Natural killer cell (primary cell): ENCODE data around the gene MTF2. TPM values are rescaled to one million over a fixed set of nuclear protein-coding genes. Genes with fewer than 3 reads are reported as not detected.

Experiments used
- ATAC-seq, 3 donors: fragments of 150-1000 bp in 2 of 3; fragments of 200-7000 bp in 1 of 3; cut with Tn5 transposase; 1 replicate in 1 of 3; 2 replicates in 2 of 3; pipeline ENCODE4 v1.10.0; 2021; ENCODE audit warnings: mild to moderate bottlenecking in 2 of 3, moderate library complexity in 2 of 3
- DNase-seq, 2 donors: peaks; one replicate each; pipeline versions ENCODE4 v3.0.0 to v3.0.0-alpha.2; 2013 to 2021; ENCODE audit warnings: mixed read lengths in 1 of 2
- H3K27ac ChIP-seq: one replicate; pipeline ENCODE4 v1.5.1; 2013; ENCODE audit warnings: mild to moderate bottlenecking, low read length
- H3K27me3 ChIP-seq: one replicate; pipeline ENCODE4 v1.6.1; 2013; ENCODE audit warnings: low read length; ENCODE audit not compliant: control insufficient read depth, insufficient read depth
- H3K36me3 ChIP-seq: one replicate; pipeline ENCODE4 v1.6.1; 2013; ENCODE audit warnings: low read length; ENCODE audit not compliant: control insufficient read depth, insufficient read depth
- H3K4me1 ChIP-seq: one replicate; pipeline ENCODE4 v1.6.1; 2013; ENCODE audit warnings: low read length; ENCODE audit not compliant: control insufficient read depth, insufficient read depth
- H3K4me3 ChIP-seq: one replicate; pipeline ENCODE4 v1.5.1; 2013; ENCODE audit warnings: low read length
- H3K9me3 ChIP-seq: one replicate; pipeline ENCODE4 v1.6.1; 2013; ENCODE audit warnings: low read length; ENCODE audit not compliant: control insufficient read depth, insufficient read depth
- H3K27ac Mint-ChIP-seq, 2 donors: one replicate each; pipeline ENCODE4 v1.8.0; 2022; ENCODE audit warnings: mild to moderate bottlenecking in 2 of 2, mixed read lengths in 2 of 2, moderate library complexity in 1 of 2
- H3K27me3 Mint-ChIP-seq, 2 donors: one replicate each; pipeline ENCODE4 v1.8.0; 2022; ENCODE audit warnings: low read depth in 2 of 2, mixed read lengths in 2 of 2
- H3K36me3 Mint-ChIP-seq: one replicate; pipeline ENCODE4 v1.8.0; 2022; ENCODE audit warnings: mixed read lengths
- H3K4me1 Mint-ChIP-seq, 2 donors: one replicate each; pipeline ENCODE4 v1.8.0; 2022; ENCODE audit warnings: mixed read lengths in 2 of 2
- H3K4me3 Mint-ChIP-seq: one replicate; pipeline ENCODE4 v1.8.0; 2022; ENCODE audit warnings: mild to moderate bottlenecking, moderate library complexity, mixed read lengths
- H3K9me3 Mint-ChIP-seq, 2 donors: one replicate each; pipeline ENCODE4 v1.8.0; 2022; ENCODE audit warnings: mixed read lengths in 2 of 2
- CTCF ChIP-seq: fragments of 200-600 bp; IDR thresholded peaks from one replicate; pipeline ENCODE4 v1.8.0; 2022; ENCODE audit warnings: antibody characterized with exemption
- WGBS: methylation state at CpG from one replicate; pipeline ENCODE4 v1.1.7; 2013; ENCODE audit warnings: missing lambda C conversion rate; ENCODE audit not compliant: insufficient coverage; 5-methylcytosine and 5-hydroxymethylcytosine counted together
- intact Hi-C: fragments of 100-400 bp; cut with micrococcal nuclease; formaldehyde crosslinking; loops from one replicate; pipeline ENCODE4 v1.14.2; 2022
- total RNA-seq, 4 donors: library from RNA; stranded (reverse); fragments of 120-200 nt in 1 of 4; gene quantifications; one replicate each; pipeline versions ENCODE4 v1.2.3 to v1.2.4, GENCODE V29; 2013 to 2022

The MTF2 gene
- total RNA-seq, 3 donors from 2014 or later (not counting 1 experiment from before 2014, with no cell fraction given) = 46.1 to 65.7 (median 47.8) TPM

- Histone ChIP-seq H3K27me3 (no peaks in the 10 kb centered on the region), H3K4me1 (peaks cover 16% of the 10 kb centered on the region), H3K27ac (peak overlapping the region; percentile 41), H3K9me3 (no peaks in the 10 kb centered on the region), H3K36me3 (peaks cover 7% of the 10 kb centered on the region), H3K4me3 (no peak overlapping the region)
- intact Hi-C loops = no loop called here
- ATAC-seq (no peak), DNase-seq (no peak)
- no peaks in the 10 kb centered on the region for H3K9me3 Mint-ChIP-seq
- peak overlapping the region; percentile 92 to 99 for H3K27ac Mint-ChIP-seq
- H3K4me3 Mint-ChIP-seq = peak overlapping the region; percentile 73
- H3K27me3 Mint-ChIP-seq = no peaks in the 10 kb centered on the region
- H3K4me1 Mint-ChIP-seq = peaks cover 57 to 64% of the 10 kb centered on the region in 2 donors
- no peaks in the 10 kb centered on the region for H3K36me3 Mint-ChIP-seq
- no peak for TF ChIP-seq CTCF
Observed at GRCh38 chr1:93081716-93082115, 2.6 kb downstream of the MTF2 start.

DNA sequence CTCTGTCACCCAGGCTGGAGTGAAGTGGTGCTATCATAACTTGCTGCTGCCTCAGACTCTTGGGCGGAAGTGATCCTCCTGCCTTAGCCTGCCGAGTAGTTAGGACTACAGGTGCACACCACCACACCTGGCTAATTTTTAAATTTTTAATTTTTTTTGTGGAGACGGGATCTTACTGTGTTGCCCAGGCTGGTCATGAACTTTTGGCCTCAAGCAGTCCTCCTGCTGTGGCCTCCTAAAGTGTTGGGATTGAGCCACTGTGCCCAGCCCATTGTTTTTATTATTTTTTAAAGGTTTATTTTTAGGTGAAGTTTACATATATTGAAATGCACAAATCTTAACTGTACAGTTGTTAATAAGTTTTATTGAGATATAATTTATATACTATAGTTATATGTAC, 3.2 kb downstream of the MTF2 start:
- H3K27ac Mint-ChIP-seq = peak overlapping the region in 1 of 2 donors; percentile 10

DNA sequence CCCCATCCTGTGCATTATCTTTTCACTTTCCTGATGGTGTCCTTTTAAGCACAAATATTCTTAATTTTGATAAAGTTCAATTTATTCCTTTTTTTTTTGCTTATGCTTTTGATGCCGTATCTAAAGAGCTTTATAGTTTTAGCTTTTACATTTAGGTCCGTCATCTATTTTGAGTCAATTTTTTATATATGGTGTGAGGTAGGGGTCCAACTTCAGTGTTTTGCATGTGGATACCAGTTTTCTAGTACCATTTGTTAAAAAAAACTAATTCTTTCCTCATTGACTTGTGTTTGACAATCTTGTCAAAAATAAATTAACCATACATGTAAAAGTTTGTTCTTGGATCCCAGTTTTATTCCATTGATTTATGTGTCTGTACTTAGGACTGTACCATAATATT, 4.9 kb downstream of the MTF2 start:
- no peaks in the 10 kb centered on the region for H3K9me3 Mint-ChIP-seq
- peaks cover 7% of the 10 kb centered on the region for H3K36me3 ChIP-seq
- no peaks in the 10 kb centered on the region for H3K9me3 ChIP-seq
- peaks cover 58 to 60% of the 10 kb centered on the region in 2 donors for H3K4me1 Mint-ChIP-seq
- H3K27ac Mint-ChIP-seq = no peak overlapping the region
- ATAC-seq (no peak), DNase-seq (no peak)
- no peak overlapping the region for H3K4me3 Mint-ChIP-seq
- no peak for TF ChIP-seq CTCF
- H3K4me3 ChIP-seq = no peak overlapping the region
- intact Hi-C loops = no loop called here
- 100% methylated on average over 2 of the region's 2 CpGs for WGBS
- no peaks in the 10 kb centered on the region for H3K36me3 Mint-ChIP-seq
- no peak overlapping the region for H3K27ac ChIP-seq
- peaks cover 13% of the 10 kb centered on the region for H3K4me1 ChIP-seq
- no peaks in the 10 kb centered on the region for H3K27me3 ChIP-seq
- H3K27me3 Mint-ChIP-seq = no peaks in the 10 kb centered on the region

More for the DNA sequence above, 3.2 kb downstream of the MTF2 start:
- intact Hi-C loops = no loop called here
- Histone ChIP-seq H3K36me3 (peaks cover 7% of the 10 kb centered on the region), H3K4me3 (no peak overlapping the region), H3K4me1 (peaks cover 16% of the 10 kb centered on the region), H3K27me3 (no peaks in the 10 kb centered on the region), H3K9me3 (no peaks in the 10 kb centered on the region), H3K27ac (no peak overlapping the region)
- DNase-seq = no peak
- peaks cover 59 to 66% of the 10 kb centered on the region in 2 donors for H3K4me1 Mint-ChIP-seq
- no peaks in the 10 kb centered on the region for H3K9me3 Mint-ChIP-seq
- no peak for ATAC-seq
- TF ChIP-seq CTCF = no peak
- H3K36me3 Mint-ChIP-seq = no peaks in the 10 kb centered on the region
- WGBS = 72% methylated on average over 3 of the region's 3 CpGs
- no peak overlapping the region for H3K4me3 Mint-ChIP-seq
- no peaks in the 10 kb centered on the region for H3K27me3 Mint-ChIP-seq

DNA sequence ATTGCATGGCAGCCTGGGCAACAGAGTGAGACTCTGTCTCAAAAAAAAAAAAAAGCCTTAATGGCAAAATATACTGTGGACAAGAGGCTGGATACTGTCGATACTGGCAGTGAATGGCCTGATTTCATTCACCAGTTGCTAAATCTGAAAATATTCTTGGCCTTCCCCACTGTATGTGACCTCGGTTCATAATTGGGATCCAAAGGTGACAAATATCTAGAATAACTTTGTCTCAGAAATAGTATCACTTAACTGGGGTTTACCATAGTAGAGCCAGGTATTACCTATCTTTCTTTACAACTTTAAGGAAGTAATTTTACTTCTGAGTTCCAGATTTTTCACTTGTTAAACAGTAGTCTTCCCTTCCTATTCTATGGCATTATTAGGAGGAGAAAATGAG, 8.4 kb downstream of the MTF2 start:
- Histone ChIP-seq H3K27ac (no peak overlapping the region), H3K9me3 (no peaks in the 10 kb centered on the region), H3K36me3 (peaks cover 7% of the 10 kb centered on the region), H3K27me3 (no peaks in the 10 kb centered on the region), H3K4me3 (no peak overlapping the region), H3K4me1 (peaks cover 4% of the 10 kb centered on the region)
- Mint-ChIP-seq H3K27ac (peak overlapping the region; percentile 18 to 26), H3K27me3 (no peaks in the 10 kb centered on the region), H3K4me1 (peaks cover 47 to 50% of the 10 kb centered on the region in 2 donors), H3K9me3 (no peaks in the 10 kb centered on the region), H3K4me3 (no peak overlapping the region), H3K36me3 (no peaks in the 10 kb centered on the region)
- ATAC-seq (no peak), DNase-seq (no peak)
- TF ChIP-seq CTCF = no peak
- 92% methylated on average over 1 of the region's 2 CpGs for WGBS
- intact Hi-C loops = no loop called here
